ENCODE measurements around the gene NR2C2.

The NR2C2 gene

GRCh38 chr3:15043408-15044171 lies 96.2 kb downstream of the NR2C2 start:
- Mint-ChIP-seq H3K27ac (no peak overlapping the region), H3K4me3 (no peak overlapping the region), H3K27me3 (no peaks in the 10 kb centered on the region), H3K4me1 (peaks cover 6 to 10% of the 10 kb centered on the region in 2 donors), H3K36me3 (peaks cover 38 to 52% of the 10 kb centered on the region in 2 donors), H3K9me3 (no peaks in the 10 kb centered on the region)
- no peak for ATAC-seq (replicated peaks)
- no peak for DNase-seq

- peaks cover 6 to 10% of the 10 kb centered on the region in 2 donors for H3K4me1 Mint-ChIP-seq
- no peaks in the 10 kb centered on the region for H3K27me3 Mint-ChIP-seq
- H3K9me3 Mint-ChIP-seq = no peaks in the 10 kb centered on the region
- H3K27ac Mint-ChIP-seq = peak overlapping the region; percentile 77
- no peak for ATAC-seq (replicated peaks)
- peaks cover 36 to 49% of the 10 kb centered on the region in 2 donors for H3K36me3 Mint-ChIP-seq
- no peak overlapping the region for H3K4me3 Mint-ChIP-seq
- DNase-seq = no peak
These were observed 96.9 kb downstream of the NR2C2 start for GRCh38 chr3:15044326-15044725.

- H3K27ac Mint-ChIP-seq = peak overlapping the region; percentile 59
- H3K36me3 Mint-ChIP-seq = peaks cover 36 to 51% of the 10 kb centered on the region in 2 donors
- H3K27me3 Mint-ChIP-seq = no peaks in the 10 kb centered on the region
These were observed 98.3 kb downstream of the NR2C2 start for GRCh38 chr3:15045667-15046066.

GRCh38 chr3:15049584-15049983 lies 102.2 kb downstream of the NR2C2 start:
- Mint-ChIP-seq H3K27me3 (no peaks in the 10 kb centered on the region), H3K36me3 (peaks cover 45 to 55% of the 10 kb centered on the region in 2 donors), H3K4me1 (peaks cover 34 to 58% of the 10 kb centered on the region in 2 donors), H3K27ac (no peak overlapping the region), H3K9me3 (no peaks in the 10 kb centered on the region), H3K4me3 (no peak overlapping the region)
- DNase-seq (no peak), ATAC-seq (replicated peaks) (no peak)

More at GRCh38 chr3:15045667-15046066, 98.3 kb downstream of the NR2C2 start:
- Mint-ChIP-seq H3K4me1 (peaks cover 12 to 23% of the 10 kb centered on the region in 2 donors), H3K9me3 (no peaks in the 10 kb centered on the region), H3K4me3 (no peak overlapping the region)
- DNase-seq (no peak), ATAC-seq (replicated peaks) (no peak)

GRCh38 chr3:15050405-15051092 lies 103.2 kb downstream of the NR2C2 start:
- DNase-seq (peak; percentile 68), ATAC-seq (replicated peaks) (peak; percentile 93 to 95)
- Mint-ChIP-seq H3K4me1 (peaks cover 41 to 61% of the 10 kb centered on the region in 2 donors), H3K27me3 (no peaks in the 10 kb centered on the region), H3K9me3 (peaks cover 3 to 7% of the 10 kb centered on the region in 2 donors), H3K36me3 (peaks cover 46 to 62% of the 10 kb centered on the region in 2 donors), H3K4me3 (peak overlapping the region; percentile 51 to 74), H3K27ac (peak overlapping the region; percentile 94)

- H3K4me1 Mint-ChIP-seq = peaks cover 41 to 70% of the 10 kb centered on the region in 2 donors
- H3K4me3 Mint-ChIP-seq = peak overlapping the region in 1 of 2 donors; percentile 6
- H3K27ac Mint-ChIP-seq = peak overlapping the region; percentile 92
- peaks cover 3 to 7% of the 10 kb centered on the region in 2 donors for H3K9me3 Mint-ChIP-seq
- H3K36me3 Mint-ChIP-seq = peaks cover 47 to 61% of the 10 kb centered on the region in 2 donors
- DNase-seq (no peak), ATAC-seq (replicated peaks) (peak; percentile 33 to 36)
- no peaks in the 10 kb centered on the region for H3K27me3 Mint-ChIP-seq
These were observed 104.1 kb downstream of the NR2C2 start for GRCh38 chr3:15051531-15051930.

GRCh38 chr3:15052335-15053242 lies 105.2 kb downstream of the NR2C2 start:
- H3K36me3 Mint-ChIP-seq = peaks cover 52 to 64% of the 10 kb centered on the region in 2 donors
- peaks cover 44 to 77% of the 10 kb centered on the region in 2 donors for H3K4me1 Mint-ChIP-seq
- H3K27me3 Mint-ChIP-seq = no peaks in the 10 kb centered on the region
- H3K9me3 Mint-ChIP-seq = peaks cover 3 to 7% of the 10 kb centered on the region in 2 donors
- peak overlapping the region; percentile 92 for H3K27ac Mint-ChIP-seq
- ATAC-seq (replicated peaks) (no peak), DNase-seq (no peak)
- H3K4me3 Mint-ChIP-seq = no peak overlapping the region

- DNase-seq (no peak), ATAC-seq (replicated peaks) (no peak)
- H3K4me3 Mint-ChIP-seq = no peak overlapping the region
- H3K27me3 Mint-ChIP-seq = no peaks in the 10 kb centered on the region
- peaks cover 3 to 7% of the 10 kb centered on the region in 2 donors for H3K9me3 Mint-ChIP-seq
- peaks cover 44 to 77% of the 10 kb centered on the region in 2 donors for H3K4me1 Mint-ChIP-seq
- peak overlapping the region; percentile 37 for H3K27ac Mint-ChIP-seq
- H3K36me3 Mint-ChIP-seq = peaks cover 56 to 72% of the 10 kb centered on the region in 2 donors
These were observed 106.2 kb downstream of the NR2C2 start for GRCh38 chr3:15053541-15053940.

- peaks cover 3 to 7% of the 10 kb centered on the region in 2 donors for H3K9me3 Mint-ChIP-seq
- peaks cover 43 to 70% of the 10 kb centered on the region in 2 donors for H3K4me1 Mint-ChIP-seq
- H3K27me3 Mint-ChIP-seq = no peaks in the 10 kb centered on the region
- H3K27ac Mint-ChIP-seq = peak overlapping the region; percentile 94
- H3K4me3 Mint-ChIP-seq = peak overlapping the region; percentile 47 to 55
- H3K36me3 Mint-ChIP-seq = peaks cover 66 to 86% of the 10 kb centered on the region in 2 donors
- peak; percentile 51 for DNase-seq
- ATAC-seq (replicated peaks) = peak; percentile 66 to 68
These were observed 107.7 kb downstream of the NR2C2 start for GRCh38 chr3:15055019-15055557.

- Mint-ChIP-seq H3K36me3 (peaks cover 60 to 83% of the 10 kb centered on the region in 2 donors), H3K4me1 (peaks cover 28 to 59% of the 10 kb centered on the region in 2 donors), H3K27ac (no peak overlapping the region), H3K27me3 (no peaks in the 10 kb centered on the region), H3K9me3 (peaks cover 3 to 7% of the 10 kb centered on the region in 2 donors), H3K4me3 (no peak overlapping the region)
- ATAC-seq (replicated peaks) (no peak), DNase-seq (no peak)
These were observed 109.5 kb downstream of the NR2C2 start for GRCh38 chr3:15056676-15057404.

GRCh38 chr3:15060029-15060428 lies 112.6 kb downstream of the NR2C2 start:
- Mint-ChIP-seq H3K36me3 (peaks cover 54 to 64% of the 10 kb centered on the region in 2 donors), H3K4me1 (peaks cover 20 to 45% of the 10 kb centered on the region in 2 donors), H3K27me3 (no peaks in the 10 kb centered on the region), H3K27ac (no peak overlapping the region), H3K9me3 (peaks cover 2 to 4% of the 10 kb centered on the region in 2 donors), H3K4me3 (no peak overlapping the region)
- no peak for DNase-seq
- ATAC-seq (replicated peaks) = no peak

GRCh38 chr3:15063238-15063637 lies 115.9 kb downstream of the NR2C2 start:
- Mint-ChIP-seq H3K27ac (no peak overlapping the region), H3K27me3 (no peaks in the 10 kb centered on the region), H3K9me3 (no peaks in the 10 kb centered on the region), H3K4me3 (peak overlapping the region; percentile 72 to 99), H3K4me1 (peaks cover 10 to 31% of the 10 kb centered on the region in 2 donors), H3K36me3 (peaks cover 36 to 42% of the 10 kb centered on the region in 2 donors)
- ATAC-seq (replicated peaks) (no peak), DNase-seq (no peak)

GRCh38 chr3:15063656-15064286 lies 116.4 kb downstream of the NR2C2 start:
- peaks cover 10 to 31% of the 10 kb centered on the region in 2 donors for H3K4me1 Mint-ChIP-seq
- DNase-seq = no peak
- H3K4me3 Mint-ChIP-seq = peak overlapping the region; percentile 98 to 99
- peak overlapping the region; percentile 99 for H3K27ac Mint-ChIP-seq
- H3K9me3 Mint-ChIP-seq = no peaks in the 10 kb centered on the region
- H3K27me3 Mint-ChIP-seq = no peaks in the 10 kb centered on the region
- no peak for ATAC-seq (replicated peaks)
- peaks cover 30 to 42% of the 10 kb centered on the region in 2 donors for H3K36me3 Mint-ChIP-seq
